Measurements from ENCODE around the gene GPR183.

GRCh38 chr13:99301056-99301838 lies 6.0 kb downstream of the GPR183 start:
- no peak for TF ChIP-seq POLR2A (IDR thresholded peaks at IDR 0.05)
- TF ChIP-seq CTCF (IDR thresholded peaks at IDR 0.05) = no peak
- no peak for TF ChIP-seq EP300 (IDR thresholded peaks at IDR 0.05; ENCODE audit: low read depth)
- TF ChIP-seq POLR2AphosphoS5 (IDR thresholded peaks at IDR 0.05) = no peak

Measured in transverse colon (tissue), 4 donors.